HS-27A (cell line): ENCODE results near the gene MST1.

Source experiments
- DNase-seq: peaks from one replicate; pipeline ENCODE4 v3.0.0-alpha.2; 2012; ENCODE audit warnings: low read depth, missing footprints

The MST1 gene

DNA sequence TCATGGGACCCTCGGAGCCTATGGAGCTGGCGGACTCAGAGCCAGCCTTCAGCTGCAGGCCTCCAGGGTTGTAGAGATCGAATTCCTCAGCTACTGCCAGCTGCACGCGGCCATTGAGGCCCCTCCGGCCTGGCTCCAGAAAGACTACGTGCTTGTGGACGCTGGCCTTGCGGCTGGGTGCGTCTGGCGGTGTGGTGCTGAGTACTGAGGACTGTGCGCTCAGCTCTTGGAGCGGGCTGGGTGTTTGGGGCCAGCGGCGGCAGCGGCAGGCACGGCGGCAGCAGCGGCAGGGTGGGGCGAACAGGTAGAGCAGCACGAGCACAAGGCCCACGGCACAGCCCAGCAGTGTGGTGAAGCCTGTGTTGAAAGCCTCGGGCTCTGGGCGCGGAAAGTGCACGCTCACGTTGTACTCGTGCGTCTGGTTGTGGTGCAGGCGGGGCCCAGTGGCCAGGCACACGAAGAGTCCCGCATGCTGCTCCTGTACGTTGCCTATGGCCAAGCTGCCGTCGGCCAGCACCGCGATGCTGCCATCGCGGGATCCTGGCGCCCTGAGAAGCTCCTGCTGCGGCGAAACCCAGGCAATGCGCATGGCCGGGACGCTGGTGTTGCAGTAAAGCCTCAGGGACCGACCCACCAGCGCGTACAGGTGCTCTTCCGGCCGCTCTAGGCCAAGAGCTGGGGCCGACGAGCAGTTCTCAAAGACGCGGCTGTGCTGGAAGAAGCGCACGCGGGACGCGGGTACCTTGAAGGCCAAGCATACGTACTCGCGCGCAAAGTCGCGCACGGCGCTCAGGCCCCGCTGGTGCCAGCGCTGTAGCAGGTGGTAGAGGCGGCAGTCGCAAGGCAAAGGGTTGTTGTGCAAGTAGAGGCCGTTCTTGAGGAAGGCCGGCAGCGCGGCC is 28.9 kb upstream of the MST1 start:
- DNase-seq: no peak

- no peak for DNase-seq
Measured at GRCh38 chr3:49717211-49717958, 28.1 kb upstream of the MST1 start.

DNA sequence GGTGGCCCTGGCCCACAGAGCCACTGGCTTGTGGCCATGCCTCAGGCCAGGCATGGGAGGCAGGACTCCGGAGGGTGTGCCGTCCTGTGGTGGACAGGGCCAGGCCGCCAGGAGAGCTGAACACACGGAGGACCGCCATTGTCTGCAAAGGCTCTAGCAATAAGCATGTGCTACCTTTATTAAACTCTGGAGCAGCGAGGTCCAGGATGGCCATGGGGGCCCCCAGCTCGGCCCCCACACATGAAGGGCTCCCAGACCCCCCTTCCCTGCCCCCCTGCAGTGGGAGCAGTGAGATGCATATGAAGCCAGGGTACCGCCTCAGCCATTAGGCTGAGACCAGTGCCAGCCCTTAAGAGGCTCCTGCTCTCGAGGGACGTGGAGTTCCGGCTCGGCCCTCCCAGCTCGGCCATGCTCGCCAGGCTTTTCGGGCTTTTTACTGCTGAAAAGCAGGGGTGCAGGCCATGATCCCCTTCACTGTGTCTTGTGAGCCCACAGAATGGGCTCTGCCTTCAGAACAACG is 27.5 kb upstream of the MST1 start:
- no peak for DNase-seq

DNA sequence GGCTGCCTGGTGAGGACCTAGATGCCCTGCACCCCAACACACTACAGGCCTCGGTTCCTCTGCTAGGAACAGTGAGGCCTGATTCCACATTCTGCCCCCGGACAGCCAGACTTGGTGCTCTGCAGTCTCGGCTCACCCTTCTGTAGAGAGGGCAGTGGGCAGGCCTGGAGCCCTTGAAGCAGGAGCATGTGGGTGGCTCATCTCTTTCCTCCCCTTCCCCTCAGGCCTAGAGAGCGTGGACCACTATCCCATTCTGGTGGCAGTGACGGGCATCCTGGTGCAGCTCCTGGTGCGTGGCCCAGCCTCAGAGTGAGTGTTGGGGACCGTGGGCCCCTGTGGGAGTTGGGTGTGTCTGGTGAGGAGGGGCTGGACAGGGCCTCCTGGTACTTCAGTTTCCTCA is 26.9 kb upstream of the MST1 start:
- no peak for DNase-seq

- DNase-seq: no peak
Measured at GRCh38 chr3:49715611-49716121, 26.4 kb upstream of the MST1 start.

DNA sequence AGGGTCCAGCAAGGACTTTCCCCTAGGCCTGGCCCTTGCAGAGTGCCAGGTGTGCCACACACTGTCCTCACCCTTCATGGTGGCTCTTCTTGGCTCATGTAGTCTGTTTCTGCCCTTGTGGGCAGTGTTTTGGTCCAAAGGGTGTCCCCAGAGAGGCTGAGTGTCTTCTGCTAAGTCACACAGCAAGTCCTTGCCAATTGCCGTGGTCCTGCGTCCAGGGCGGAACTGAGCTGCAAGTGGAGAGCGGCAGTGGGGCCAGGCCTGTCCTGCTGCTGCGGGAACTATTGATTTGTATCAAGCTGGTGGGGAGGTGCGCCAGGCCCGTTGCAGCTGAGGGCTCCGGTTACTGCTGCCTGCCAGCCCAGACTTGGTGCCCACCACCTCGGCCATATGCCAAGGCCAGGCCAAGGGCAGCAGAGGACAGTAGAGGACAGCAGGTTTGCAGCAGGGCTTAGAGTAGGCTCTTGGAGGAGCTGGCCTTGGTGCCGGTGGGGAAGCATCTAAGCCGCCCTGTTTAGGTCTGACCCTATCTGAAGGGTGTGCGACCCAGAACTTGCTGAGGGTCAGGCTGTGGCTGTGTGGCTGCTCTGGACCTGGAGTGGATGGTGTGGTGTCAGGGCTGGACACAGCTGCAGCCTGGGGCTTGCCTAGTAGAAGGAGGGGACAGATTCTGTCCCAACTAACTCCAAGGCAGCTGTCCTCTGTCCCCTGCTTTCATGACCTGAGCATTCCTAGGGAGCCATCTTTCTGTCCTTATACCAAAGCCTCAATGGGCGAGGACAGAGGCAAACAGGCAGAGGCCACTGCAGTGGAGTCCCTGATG is 25.7 kb upstream of the MST1 start:
- DNase-seq: no peak

- DNase-seq: no peak
Measured at GRCh38 chr3:49713336-49714105, 24.2 kb upstream of the MST1 start.

DNA sequence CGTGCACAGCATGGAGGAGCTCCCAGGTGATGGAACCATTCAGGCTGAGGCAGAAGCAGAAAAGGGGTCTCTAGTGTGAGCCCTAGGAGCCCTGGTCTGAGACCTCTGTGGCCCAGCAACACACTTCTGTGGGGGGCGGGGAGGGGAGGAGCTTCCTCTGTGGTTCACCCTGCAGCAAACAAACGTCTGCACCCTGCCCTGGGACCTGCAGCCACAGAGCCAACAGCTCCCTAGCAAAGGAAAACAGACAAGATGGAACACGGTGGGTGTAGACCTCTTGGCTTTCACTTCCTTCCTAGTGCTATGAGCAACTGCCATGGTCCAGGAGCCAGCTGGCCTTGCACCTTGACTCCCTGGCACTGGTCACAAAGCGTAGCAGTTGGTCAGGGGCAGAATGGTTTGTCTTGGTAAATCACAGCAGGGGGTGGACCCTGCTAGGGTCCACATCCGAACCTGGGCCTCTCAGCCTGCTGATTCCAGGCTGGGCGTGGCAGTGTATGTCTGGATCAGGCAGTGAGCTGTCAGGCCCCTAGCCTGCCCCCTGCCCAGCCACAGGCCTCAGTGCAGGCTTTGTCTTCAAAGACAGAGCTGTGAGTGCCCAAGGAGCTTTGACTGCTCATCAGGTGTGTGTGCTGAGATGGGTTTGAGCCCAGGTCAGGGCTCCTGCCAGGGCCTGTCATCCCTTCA is 23.5 kb upstream of the MST1 start:
- DNase-seq: no peak

GRCh38 chr3:49712166-49712565 is 22.9 kb upstream of the MST1 start:
- no peak for DNase-seq

DNA sequence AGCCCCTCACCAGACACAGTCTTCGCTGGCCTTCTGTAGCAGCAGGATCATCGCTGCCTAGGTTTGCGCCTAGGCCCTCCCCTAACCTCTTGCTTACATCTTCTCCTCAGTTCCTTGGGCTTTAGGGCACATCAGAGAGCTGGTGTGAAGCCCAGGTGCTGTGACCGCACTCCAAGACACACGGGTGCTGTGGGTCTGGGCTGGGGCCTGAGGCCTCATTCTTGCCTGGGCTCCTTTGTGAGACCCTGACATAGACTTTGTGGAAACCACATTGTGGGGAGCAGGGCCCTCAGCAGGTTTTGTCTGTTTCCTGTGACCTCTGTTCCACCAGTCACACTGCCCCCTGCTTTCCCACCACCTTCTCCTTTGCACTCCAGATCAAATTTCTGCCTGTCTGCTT is 22.2 kb upstream of the MST1 start:
- no peak for DNase-seq

GRCh38 chr3:49709852-49710251 is 20.6 kb upstream of the MST1 start:
- DNase-seq: no peak

DNA sequence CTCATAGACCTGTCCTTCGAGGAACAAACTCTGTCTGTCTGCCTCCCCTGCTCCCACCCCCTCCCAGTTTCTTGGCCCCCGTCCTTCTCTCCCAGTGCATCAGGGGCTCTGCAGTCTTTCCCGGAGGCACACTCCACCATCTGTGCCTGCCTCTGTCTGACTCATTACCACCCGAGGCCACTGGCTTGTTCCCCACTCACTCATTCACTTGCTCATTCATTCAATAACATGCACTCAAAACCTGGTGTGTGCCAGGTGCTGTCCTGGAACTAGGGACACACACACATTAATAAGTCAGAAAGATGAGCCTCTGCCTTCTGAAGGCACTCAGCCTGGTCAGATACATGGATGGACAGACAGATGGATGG is 17.8 kb upstream of the MST1 start:
- no peak for DNase-seq

- DNase-seq: no peak
Measured at GRCh38 chr3:49706456-49707112, 17.3 kb upstream of the MST1 start.

DNA sequence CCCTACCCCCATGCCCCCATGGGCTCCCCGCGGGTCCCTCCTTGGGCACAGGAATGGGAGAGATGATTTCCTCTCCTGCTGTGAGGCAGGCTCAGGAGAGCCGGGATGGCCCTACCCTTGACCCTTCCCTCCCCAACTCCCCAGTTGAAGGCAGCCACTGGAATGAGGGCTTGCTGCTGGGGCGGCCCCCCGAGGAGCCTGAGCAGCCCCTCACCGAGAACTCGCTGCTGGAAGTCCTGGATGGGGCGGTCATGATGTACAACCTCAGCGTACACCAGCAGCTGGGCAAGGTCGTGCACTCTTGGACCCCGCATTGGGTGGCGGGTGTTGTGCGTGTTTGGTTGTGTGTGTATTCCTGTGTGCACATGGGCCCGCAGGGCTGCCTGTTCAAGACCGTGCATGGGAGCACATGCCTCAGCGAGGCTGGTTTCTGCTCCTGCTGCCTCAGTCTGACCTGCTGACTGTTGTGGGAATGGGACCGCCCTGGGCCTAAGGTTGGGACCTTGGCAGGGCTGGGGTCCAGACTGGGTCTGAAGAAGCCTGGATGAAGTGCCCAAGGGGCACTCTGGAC is 16.2 kb upstream of the MST1 start:
- DNase-seq: no peak

- no peak for DNase-seq
Measured at GRCh38 chr3:49704629-49705028, 15.4 kb upstream of the MST1 start.

- DNase-seq: no peak
Measured at GRCh38 chr3:49703956-49704355, 14.7 kb upstream of the MST1 start.

DNA sequence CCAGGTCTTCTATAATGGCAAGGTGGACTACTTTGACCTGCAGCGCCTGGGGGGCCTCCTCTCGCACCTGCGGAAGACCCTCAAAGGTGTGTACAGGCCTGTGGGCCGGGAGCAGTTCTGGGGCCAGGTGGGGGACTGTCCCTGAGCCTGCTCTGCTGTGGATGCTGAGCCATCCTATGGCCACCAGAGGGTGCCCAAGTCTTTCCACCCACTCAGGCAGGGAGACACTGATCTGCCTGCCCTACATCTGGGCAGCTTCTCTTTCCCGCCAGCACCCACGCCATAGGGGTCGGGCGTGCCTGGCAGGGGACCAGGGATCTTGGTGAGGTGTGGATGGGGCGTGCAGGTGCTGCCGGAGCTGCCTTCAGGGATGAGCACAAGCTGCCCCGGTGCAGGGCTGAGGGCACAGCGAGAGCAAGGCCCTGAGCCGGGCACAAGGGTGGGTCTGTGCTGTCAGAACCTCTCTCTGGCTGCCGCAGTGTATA is 14.2 kb upstream of the MST1 start:
- no peak for DNase-seq

DNA sequence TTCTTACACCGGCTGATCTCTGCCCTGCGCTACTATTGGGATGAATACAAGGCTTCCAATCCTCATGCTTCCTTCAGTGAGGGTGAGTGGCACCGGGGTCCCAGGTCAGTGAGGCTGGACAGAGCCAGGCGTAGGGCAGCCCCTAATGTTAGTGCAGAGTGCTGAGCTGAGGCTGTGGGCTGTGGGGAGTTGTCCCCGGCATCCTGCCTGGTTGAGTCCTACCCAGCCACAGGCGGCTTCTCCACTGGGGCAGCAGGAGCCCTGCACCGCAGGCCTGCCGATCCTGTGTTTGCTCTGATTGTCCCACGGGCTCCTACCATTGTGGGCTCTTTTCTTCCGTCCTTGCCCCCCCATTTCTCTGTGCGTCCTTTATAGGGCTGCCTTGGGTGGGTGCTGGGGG is 13.4 kb upstream of the MST1 start:
- no peak for DNase-seq

- DNase-seq: no peak
Measured at GRCh38 chr3:49701388-49702077, 12.3 kb upstream of the MST1 start.
